Osteocyte (in vitro differentiated cells): ENCODE data around the gene RAB5A. TPM values are rescaled to one million over a fixed set of nuclear protein-coding genes. Genes with fewer than 3 reads are reported as not detected.
"Not testable (repeated sequence)": the region's sequence is repeated elsewhere in the genome, so short reads cannot be mapped to it uniquely, and the experiment has no call there.

ENCODE experiments used
- DNase-seq: peaks from one replicate; pipeline ENCODE4 v3.0.0; 2021; ENCODE audit warnings: mixed read lengths; ENCODE audit not compliant: unreplicated experiment; ENCODE audit errors: extremely low spot score
- H3K27ac Mint-ChIP-seq: one replicate; pipeline ENCODE4 v1.8.0; 2021; ENCODE audit warnings: mild to moderate bottlenecking, mixed read lengths; ENCODE audit not compliant: unreplicated experiment
- H3K27me3 Mint-ChIP-seq: one replicate; pipeline ENCODE4 v1.8.0; 2021; ENCODE audit warnings: mixed read lengths; ENCODE audit not compliant: unreplicated experiment
- H3K36me3 Mint-ChIP-seq: one replicate; pipeline ENCODE4 v1.8.0; 2021; ENCODE audit warnings: mixed read lengths; ENCODE audit not compliant: unreplicated experiment
- H3K4me1 Mint-ChIP-seq: one replicate; pipeline ENCODE4 v1.8.0; 2021; ENCODE audit warnings: mixed read lengths; ENCODE audit not compliant: unreplicated experiment
- H3K4me3 Mint-ChIP-seq: one replicate; pipeline ENCODE4 v1.8.0; 2021; ENCODE audit warnings: mild to moderate bottlenecking, moderate library complexity, mixed read lengths; ENCODE audit not compliant: unreplicated experiment
- H3K9me3 Mint-ChIP-seq: one replicate; pipeline ENCODE4 v1.8.0; 2021; ENCODE audit warnings: mixed read lengths; ENCODE audit not compliant: unreplicated experiment
- CTCF ChIP-seq: fragments of 200-600 bp; sonication (generic); IDR thresholded peaks from 2 replicates; pipeline ENCODE4 v1.5.0; 2021; ENCODE audit warnings: antibody characterized with exemption, mild to moderate bottlenecking, moderate library complexity
- total RNA-seq: library from RNA; stranded (reverse); gene quantifications from 2 replicates; pipeline ENCODE4 v1.2.1, GENCODE V29; 2021

Gene RAB5A
- total RNA-seq, 1 donor from 2014 or later = 83.0 TPM

- no peak for DNase-seq
- H3K4me3 Mint-ChIP-seq = no peak overlapping the region
- TF ChIP-seq CTCF = no peak
- no peaks in the 10 kb centered on the region for H3K27me3 Mint-ChIP-seq
- no peaks in the 10 kb centered on the region for H3K9me3 Mint-ChIP-seq
- H3K4me1 Mint-ChIP-seq = peaks cover 23% of the 10 kb centered on the region
- peak overlapping the region; percentile 60 for H3K27ac Mint-ChIP-seq
- peaks cover 29% of the 10 kb centered on the region for H3K36me3 Mint-ChIP-seq
Measured at GRCh38 chr3:19972054-19972453, 25.2 kb downstream of the RAB5A start.

GRCh38 chr3:19988904-19989303 is 42.0 kb downstream of the RAB5A start:
- H3K4me1 Mint-ChIP-seq, H3K27me3 Mint-ChIP-seq, DNase-seq, H3K4me3 Mint-ChIP-seq, H3K27ac Mint-ChIP-seq, H3K9me3 Mint-ChIP-seq: not testable (repeated sequence)
- H3K36me3 Mint-ChIP-seq = peaks cover 23% of the 10 kb centered on the region

GRCh38 chr3:19994796-19995195 is 47.9 kb downstream of the RAB5A start:
- H3K27ac Mint-ChIP-seq = no peak overlapping the region
- peaks cover 2% of the 10 kb centered on the region for H3K36me3 Mint-ChIP-seq
- no peak overlapping the region for H3K4me3 Mint-ChIP-seq
- TF ChIP-seq CTCF = no peak
- peaks cover 20% of the 10 kb centered on the region for H3K9me3 Mint-ChIP-seq
- no peaks in the 10 kb centered on the region for H3K4me1 Mint-ChIP-seq
- H3K27me3 Mint-ChIP-seq = no peaks in the 10 kb centered on the region
- no peak for DNase-seq

GRCh38 chr3:19997502-19997901 is 50.6 kb downstream of the RAB5A start:
- DNase-seq = no peak
- Mint-ChIP-seq H3K36me3 (peaks cover 2% of the 10 kb centered on the region), H3K4me1 (no peaks in the 10 kb centered on the region), H3K4me3 (no peak overlapping the region), H3K9me3 (peaks cover 20% of the 10 kb centered on the region), H3K27me3 (no peaks in the 10 kb centered on the region), H3K27ac (no peak overlapping the region)
- no peak for TF ChIP-seq CTCF

- no peak for TF ChIP-seq CTCF
- Mint-ChIP-seq H3K9me3 (peaks cover 5% of the 10 kb centered on the region), H3K27ac (no peak overlapping the region), H3K36me3 (no peaks in the 10 kb centered on the region), H3K4me3 (no peak overlapping the region), H3K27me3 (no peaks in the 10 kb centered on the region), H3K4me1 (no peaks in the 10 kb centered on the region)
- no peak for DNase-seq
Measured at GRCh38 chr3:20001932-20002331, 55.0 kb downstream of the RAB5A start.

GRCh38 chr3:20007960-20008359 is 61.1 kb downstream of the RAB5A start:
- Mint-ChIP-seq H3K27me3 (no peaks in the 10 kb centered on the region), H3K27ac (no peak overlapping the region), H3K9me3 (no peaks in the 10 kb centered on the region), H3K36me3 (no peaks in the 10 kb centered on the region), H3K4me3 (no peak overlapping the region), H3K4me1 (no peaks in the 10 kb centered on the region)
- DNase-seq = no peak
- TF ChIP-seq CTCF = no peak
